Liver (tissue), 3 donors: ENCODE data around the gene ZNF599.

Source experiments
- CTCF ChIP-seq: fragments of 150-350 bp; IDR thresholded peaks from 2 replicates; pipeline ENCODE4 v1.5.1; 2017; ENCODE audit warnings: improper control_type of control experiment, low read depth, low read length; ENCODE audit not compliant: missing input control
- GABPA ChIP-seq, 2 donors: IDR thresholded peaks in 1 of 2; conservative IDR thresholded peaks in 1 of 2; 2 replicates each; pipeline ENCODE4 v1.6.1; 2016; ENCODE audit warnings: antibody characterized with exemption in 2 of 2, mild to moderate bottlenecking in 1 of 2, moderate library complexity in 1 of 2
- MAX ChIP-seq: IDR thresholded peaks from 2 replicates; pipeline ENCODE4 v1.6.1; 2016; ENCODE audit warnings: antibody characterized with exemption
- REST ChIP-seq: IDR thresholded peaks from 2 replicates; pipeline ENCODE4 v1.6.1; 2016; ENCODE audit warnings: antibody characterized with exemption, mild to moderate bottlenecking
- YY1 ChIP-seq: IDR thresholded peaks from 2 replicates; pipeline ENCODE4 v1.6.1; 2016; ENCODE audit warnings: antibody characterized with exemption, mild to moderate bottlenecking
- donor health status: healthy.
- donor health status: healthy.

- no peak for TF ChIP-seq GABPA (IDR thresholded peaks at IDR 0.05 in 1 of 2, conservative IDR thresholded peaks at IDR 0.05 in 1 of 2)
- TF ChIP-seq CTCF: no peak
- no peak for TF ChIP-seq YY1
- no peak for TF ChIP-seq MAX
- TF ChIP-seq REST: no peak
These were observed 41.1 kb downstream of the ZNF599 start for GRCh38 chr19:34731964-34732363.
